ENCODE measurements around the gene SRSF2. TPM values are rescaled to one million over a fixed set of nuclear protein-coding genes. Genes with fewer than 3 reads are reported as not detected.
"Not testable (repeated sequence)": the region's sequence is repeated elsewhere in the genome, so short reads cannot be mapped to it uniquely, and the experiment has no call there.

SRSF2 gene, protein sequence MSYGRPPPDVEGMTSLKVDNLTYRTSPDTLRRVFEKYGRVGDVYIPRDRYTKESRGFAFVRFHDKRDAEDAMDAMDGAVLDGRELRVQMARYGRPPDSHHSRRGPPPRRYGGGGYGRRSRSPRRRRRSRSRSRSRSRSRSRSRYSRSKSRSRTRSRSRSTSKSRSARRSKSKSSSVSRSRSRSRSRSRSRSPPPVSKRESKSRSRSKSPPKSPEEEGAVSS
- polyA plus RNA-seq (ENCODE audit: insufficient read length): 182 TPM

DNA sequence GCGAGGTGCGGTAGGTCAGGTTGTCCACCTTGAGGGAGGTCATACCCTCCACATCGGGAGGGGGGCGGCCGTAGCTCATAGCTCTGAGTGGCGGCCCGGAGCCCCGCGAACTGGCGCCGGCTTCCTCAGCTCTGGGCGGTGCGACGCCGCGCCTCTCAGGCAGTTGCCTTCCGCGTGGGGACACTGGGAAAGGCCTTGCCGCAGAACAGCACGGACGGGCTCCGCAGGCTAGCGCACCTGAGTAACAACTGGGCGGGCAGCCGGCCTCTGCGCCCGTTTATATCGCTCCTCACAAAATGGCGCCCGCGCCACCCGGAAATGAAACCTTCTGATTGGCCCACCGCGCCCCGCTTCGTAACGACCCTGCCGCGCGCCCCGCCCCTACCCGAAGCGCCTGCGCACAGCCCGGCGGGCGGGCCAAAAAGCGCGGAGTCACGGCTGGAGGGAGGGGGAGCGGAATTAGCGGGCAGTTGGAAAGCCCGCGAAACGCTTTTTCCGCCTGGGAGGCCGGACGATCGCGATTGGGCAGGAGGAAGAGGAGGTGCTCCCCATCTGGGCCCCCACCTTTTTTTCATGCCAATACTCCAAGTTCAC, at the start of gene SRSF2:
SRSF2 (minus strand) TSS at position 250 of the 594 bp plus-strand sequence; CDS start at position 79, 171 bp downstream.
- DNase-seq (ENCODE audit: low read depth): peak; percentile 96

- DNase-seq (ENCODE audit: low read depth): no peak
Measured at GRCh38 chr17:76784926-76785325, 47.8 kb upstream of the SRSF2 start.

DNA sequence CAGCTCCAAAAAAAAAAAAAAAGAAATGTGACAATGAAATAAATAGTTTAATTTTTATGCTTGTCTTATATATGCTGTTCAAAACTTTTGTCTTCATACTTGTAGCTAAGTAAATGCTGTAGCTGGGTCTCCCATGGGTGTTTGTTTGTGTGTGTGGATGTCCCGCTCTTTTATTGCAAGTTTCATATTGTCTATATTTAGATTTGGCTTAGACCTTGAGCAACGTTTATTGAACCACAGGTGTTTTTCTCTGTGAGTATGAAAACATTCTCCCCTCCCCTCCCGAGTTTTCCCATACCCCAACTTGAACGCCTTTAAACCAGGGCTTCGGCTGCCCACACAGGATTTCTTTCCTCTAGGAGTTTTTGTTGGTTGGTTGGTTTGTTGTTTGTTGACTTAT, 46.0 kb upstream of the SRSF2 start:
- DNase-seq (ENCODE audit: low read depth): no peak

- DNase-seq (ENCODE audit: low read depth): no peak
Measured at GRCh38 chr17:76781056-76781982, 44.2 kb upstream of the SRSF2 start.

- no peak for DNase-seq (ENCODE audit: low read depth)
Measured at GRCh38 chr17:76775021-76775600, 38.0 kb upstream of the SRSF2 start.

DNA sequence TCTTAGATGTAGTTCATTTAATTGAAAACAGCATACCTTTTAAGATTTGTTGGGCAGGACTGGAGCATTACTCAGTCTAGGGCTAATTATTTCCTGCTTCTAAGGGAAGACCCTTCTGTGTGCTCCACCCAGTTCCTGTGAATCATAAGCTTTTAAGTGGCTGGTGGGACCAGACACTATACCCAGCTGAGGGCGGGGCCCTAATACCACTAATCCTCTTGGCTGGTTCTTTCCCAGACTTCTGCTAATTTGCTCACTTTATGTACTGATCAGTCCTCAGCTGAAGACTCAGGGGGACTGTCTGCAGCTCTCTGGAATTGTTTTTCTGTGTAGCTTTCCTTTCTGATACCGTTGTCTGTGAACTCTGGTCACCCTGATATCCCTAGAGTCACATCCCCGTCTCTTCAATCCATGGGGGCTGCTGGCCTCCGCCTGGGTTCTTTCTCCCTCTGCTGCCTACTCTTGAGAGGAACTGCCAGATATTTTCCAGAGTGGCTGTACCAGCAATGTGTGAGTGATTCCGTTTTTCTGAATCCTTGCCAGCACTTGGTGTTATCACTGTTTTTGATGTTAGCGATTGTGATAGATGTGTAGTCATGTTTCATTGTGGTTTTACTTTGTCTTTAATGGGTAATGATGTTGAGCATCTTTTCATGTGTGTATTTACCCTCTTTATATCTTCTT, 35.9 kb upstream of the SRSF2 start:
- DNase-seq (ENCODE audit: low read depth): no peak

DNA sequence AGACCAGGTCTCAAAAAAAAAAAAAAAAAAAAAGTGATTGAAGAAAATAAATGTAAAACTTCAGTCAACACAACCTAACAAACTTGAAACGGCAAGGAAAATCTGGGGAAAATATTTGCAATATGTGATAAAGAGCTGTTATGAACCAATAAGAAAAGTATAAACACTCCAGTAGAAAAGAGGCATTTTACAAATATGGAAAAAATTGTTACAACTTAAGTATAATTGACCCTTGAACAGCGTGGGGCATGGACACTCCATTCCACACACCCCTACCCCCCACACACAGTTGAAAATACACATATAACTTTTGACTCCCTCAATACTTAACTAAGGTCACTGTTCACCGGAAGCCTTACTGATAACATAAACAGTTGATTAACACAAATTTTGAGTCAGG, 21.4 kb upstream of the SRSF2 start:
- no peak for DNase-seq (ENCODE audit: low read depth)

GRCh38 chr17:76757256-76757655, 20.1 kb upstream of the SRSF2 start:
- no peak for DNase-seq (ENCODE audit: low read depth)

- no peak for DNase-seq (ENCODE audit: low read depth)
Measured at GRCh38 chr17:76755285-76755684, 18.2 kb upstream of the SRSF2 start.

GRCh38 chr17:76753061-76753961, 16.2 kb upstream of the SRSF2 start:
- no peak for DNase-seq (ENCODE audit: low read depth)

DNA sequence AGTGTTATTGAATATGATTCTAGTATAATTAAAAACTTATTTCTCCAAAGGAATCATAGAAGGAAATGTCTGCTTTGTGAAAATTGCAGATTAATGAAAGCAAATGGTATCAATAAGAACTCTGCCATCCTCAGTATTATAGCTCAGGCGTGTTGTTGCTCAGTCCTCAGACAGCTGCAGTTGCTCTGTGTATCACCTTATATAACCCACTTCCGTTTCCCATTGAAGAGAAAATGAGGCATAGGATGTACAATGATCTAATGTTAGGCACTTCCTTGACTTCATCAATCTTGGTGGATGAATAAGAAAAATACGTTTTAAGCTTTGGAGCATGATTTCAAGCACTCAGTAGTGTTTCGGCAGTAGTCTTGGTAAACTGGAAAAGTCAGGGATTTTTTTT, 14.9 kb upstream of the SRSF2 start:
- no peak for DNase-seq (ENCODE audit: low read depth)

GRCh38 chr17:76751416-76751993, 14.4 kb upstream of the SRSF2 start:
- no peak for DNase-seq (ENCODE audit: low read depth)

- no peak for DNase-seq (ENCODE audit: low read depth)
Measured at GRCh38 chr17:76748657-76749056, 11.5 kb upstream of the SRSF2 start.

- DNase-seq (ENCODE audit: low read depth): no peak
Measured at GRCh38 chr17:76747716-76748363, 10.7 kb upstream of the SRSF2 start.

DNA sequence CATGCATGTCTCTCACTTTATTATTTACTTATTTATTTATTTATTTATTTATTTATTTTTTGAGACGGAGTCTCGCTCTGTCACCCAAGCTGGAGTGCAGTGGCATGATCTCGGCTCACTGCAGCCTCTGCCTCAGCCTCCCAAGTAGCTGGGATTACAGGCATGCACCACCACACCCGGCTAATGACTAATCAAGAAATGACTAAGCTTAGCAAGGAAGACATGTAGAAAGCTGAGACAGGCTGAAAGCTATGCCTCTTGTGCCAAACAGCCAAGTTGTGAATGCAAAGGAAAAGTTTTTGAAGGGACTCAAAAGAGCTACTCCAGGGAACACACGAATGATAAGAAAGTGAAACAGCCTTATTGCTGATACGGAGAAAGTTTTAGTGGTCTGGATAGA, 8.7 kb upstream of the SRSF2 start:
- DNase-seq (ENCODE audit: low read depth): not testable (repeated sequence)

DNA sequence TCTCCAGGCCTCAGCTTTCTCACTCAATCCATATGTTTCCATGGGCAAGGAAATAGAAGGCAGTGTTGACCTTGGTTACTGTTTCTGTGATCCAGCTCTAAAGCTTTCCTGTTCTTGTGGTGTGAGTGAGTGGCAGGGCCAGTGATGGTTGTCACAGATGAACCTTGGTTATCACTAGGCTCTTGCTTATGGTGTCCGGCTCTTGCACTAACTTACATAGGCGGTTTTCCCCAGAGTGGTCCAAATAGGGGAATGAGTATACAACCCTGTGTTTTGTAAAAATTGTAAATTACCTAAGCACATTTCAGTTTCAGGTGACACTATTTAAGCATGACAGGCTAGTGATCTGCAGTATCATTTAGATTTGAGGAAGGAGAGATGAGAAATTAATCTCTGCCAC, 7.6 kb upstream of the SRSF2 start:
- no peak for DNase-seq (ENCODE audit: low read depth)

GRCh38 chr17:76742958-76743357, 5.8 kb upstream of the SRSF2 start:
- no peak for DNase-seq (ENCODE audit: low read depth)

- DNase-seq (ENCODE audit: low read depth): no peak
Measured at GRCh38 chr17:76740329-76741118, 3.4 kb upstream of the SRSF2 start.

DNA sequence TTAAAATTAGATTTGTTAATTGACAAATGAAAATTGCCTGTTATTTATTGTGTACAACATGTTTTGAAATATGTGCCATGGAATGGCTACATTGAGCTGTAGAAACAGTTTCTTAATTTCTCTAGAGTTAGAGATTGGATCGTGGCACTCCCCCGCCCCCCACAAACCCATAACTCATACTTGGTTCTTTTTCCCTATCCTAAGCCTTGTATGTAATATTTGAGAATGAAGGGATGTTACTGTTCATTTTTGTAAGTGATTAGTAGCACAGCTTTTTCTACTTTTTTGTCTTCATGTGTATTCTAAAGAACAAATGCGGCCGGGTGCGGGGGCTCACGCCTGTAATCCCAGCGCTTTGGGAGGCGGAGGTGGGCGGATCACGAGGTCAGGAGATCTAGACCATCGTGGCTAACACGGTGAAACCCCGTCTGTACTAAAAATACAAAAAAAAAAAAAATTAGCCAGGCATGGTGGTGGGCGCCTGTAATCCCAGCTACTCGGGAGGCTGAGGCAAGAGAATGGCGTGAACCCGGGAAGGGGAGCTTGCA, 2.5 kb upstream of the SRSF2 start:
- not testable (repeated sequence) for DNase-seq (ENCODE audit: low read depth)
